BJ (cell line): Measurements from ENCODE around the gene RABGAP1. TPM values are rescaled to one million over a fixed set of nuclear protein-coding genes. Genes with fewer than 3 reads are reported as not detected.
A peak's percentile ranks its signal among the peaks of the same experiment; 100 is the strongest.

Experiments used
- CTCF ChIA-PET: fragments of 350-600 bp; formaldehyde crosslinking; extraction: SDS; loops from one replicate; lab custom pipeline; 2021; ENCODE audit warnings: antibody characterized with exemption, inconsistent platforms; lab: Yijun Ruan, JAX
- POLR2A ChIA-PET: fragments of 300-600 bp; sonication (Branson Sonifier 250); formaldehyde crosslinking; extraction: SDS; loops from one replicate; lab custom pipeline; 2021; ENCODE audit warnings: antibody characterized with exemption; lab: Charles Lee
- DNase-seq: peaks from one replicate; pipeline ENCODE4 v3.0.0-alpha.2; 2011; ENCODE audit warnings: low read depth
- H3K27me3 ChIP-seq: 2 replicates; pipeline ENCODE4 v1.6.0; 2011; ENCODE audit warnings: low read length; ENCODE audit not compliant: control insufficient read depth, insufficient read depth
- H3K36me3 ChIP-seq: 2 replicates; pipeline ENCODE4 v1.5.1; 2011; ENCODE audit warnings: low read length; ENCODE audit not compliant: control insufficient read depth, insufficient read depth
- H3K4me3 ChIP-seq: 2 replicates; pipeline ENCODE4 v1.5.1; 2011; ENCODE audit warnings: low read depth, mild to moderate bottlenecking, control low read depth, low read length
- polyA plus RNA-seq: library from polyadenylated mRNA; depleted of rRNA; stranded (reverse); fragments of >200 nt; gene quantifications from 2 replicates; pipeline ENCODE4 v1.2.3, GENCODE V29; 2011
- TF ChIP-seq, protein P1 (sequence below): IDR thresholded peaks from 2 replicates; pipeline ENCODE4 v1.5.1; 2011; ENCODE audit warnings: low read depth, mild to moderate bottlenecking, control low read depth, inconsistent platforms, low read length, moderate library complexity; ENCODE audit not compliant: insufficient read depth

The RABGAP1 gene
- polyA plus RNA-seq, 1 experiment: 30.8 TPM

GRCh38 chr9:123098096-123098459 is 157.3 kb downstream of the RABGAP1 start:
- Histone ChIP-seq H3K36me3 (peaks cover 16% of the 10 kb centered on the region), H3K27me3 (no peaks in the 10 kb centered on the region), H3K4me3 (no peak overlapping the region)
- TF ChIP-seq, protein P1, sequence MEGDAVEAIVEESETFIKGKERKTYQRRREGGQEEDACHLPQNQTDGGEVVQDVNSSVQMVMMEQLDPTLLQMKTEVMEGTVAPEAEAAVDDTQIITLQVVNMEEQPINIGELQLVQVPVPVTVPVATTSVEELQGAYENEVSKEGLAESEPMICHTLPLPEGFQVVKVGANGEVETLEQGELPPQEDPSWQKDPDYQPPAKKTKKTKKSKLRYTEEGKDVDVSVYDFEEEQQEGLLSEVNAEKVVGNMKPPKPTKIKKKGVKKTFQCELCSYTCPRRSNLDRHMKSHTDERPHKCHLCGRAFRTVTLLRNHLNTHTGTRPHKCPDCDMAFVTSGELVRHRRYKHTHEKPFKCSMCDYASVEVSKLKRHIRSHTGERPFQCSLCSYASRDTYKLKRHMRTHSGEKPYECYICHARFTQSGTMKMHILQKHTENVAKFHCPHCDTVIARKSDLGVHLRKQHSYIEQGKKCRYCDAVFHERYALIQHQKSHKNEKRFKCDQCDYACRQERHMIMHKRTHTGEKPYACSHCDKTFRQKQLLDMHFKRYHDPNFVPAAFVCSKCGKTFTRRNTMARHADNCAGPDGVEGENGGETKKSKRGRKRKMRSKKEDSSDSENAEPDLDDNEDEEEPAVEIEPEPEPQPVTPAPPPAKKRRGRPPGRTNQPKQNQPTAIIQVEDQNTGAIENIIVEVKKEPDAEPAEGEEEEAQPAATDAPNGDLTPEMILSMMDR: no peak
- POLR2A ChIA-PET: no interaction called here
- DNase-seq: no peak
- CTCF ChIA-PET: interaction anchor here (1.8 to 2.0 kb wide), 2 partner anchors 251 to 256 kb away, joined by 5 read pairs; no protein-coding TSS in a partner anchor

DNA sequence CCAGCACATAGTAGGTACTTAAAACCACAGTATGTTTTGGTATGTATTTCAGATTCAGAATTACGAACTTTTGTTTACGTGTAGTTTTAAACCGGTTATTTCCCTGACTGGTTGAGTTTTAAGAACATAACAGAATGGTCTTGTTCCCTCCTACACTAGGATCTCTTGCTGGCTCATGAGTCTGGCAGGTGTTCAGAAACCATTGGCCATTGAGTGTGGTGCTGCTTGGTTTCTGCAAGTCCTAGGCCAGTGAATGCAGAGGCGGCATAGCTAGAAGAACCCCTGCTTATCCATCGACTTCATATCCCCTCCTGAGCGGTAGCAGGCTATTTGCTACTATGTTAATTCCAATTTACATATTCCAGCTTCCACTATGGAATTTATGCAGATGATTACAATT is 158.2 kb downstream of the RABGAP1 start:
- ChIA-PET CTCF (interaction anchor here (2.0 kb wide), 1 partner anchor 250 kb away, joined by 5 read pairs; no protein-coding TSS in a partner anchor), POLR2A (no interaction called here)
- peaks cover 13% of the 10 kb centered on the region for H3K36me3 ChIP-seq

DNA sequence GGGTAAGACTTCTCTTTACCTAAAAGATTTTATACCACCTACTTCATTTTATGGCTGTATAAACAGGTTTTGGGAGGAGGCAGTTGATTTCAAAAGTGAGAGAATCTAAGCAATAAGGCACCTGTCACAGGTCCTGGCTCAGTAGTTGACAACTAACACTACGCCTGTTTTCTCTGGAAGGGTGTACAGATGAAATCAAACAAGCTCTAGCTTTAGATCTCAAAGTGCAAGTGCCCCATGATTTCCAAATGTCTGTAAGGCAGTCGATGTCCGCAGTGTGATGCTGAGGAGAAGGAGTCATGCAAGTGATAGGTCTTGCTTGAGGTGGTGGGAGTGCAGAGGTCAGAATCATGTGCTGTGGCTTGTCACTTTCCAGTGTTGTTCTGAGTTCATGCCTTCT is 158.7 kb downstream of the RABGAP1 start:
- no peak for DNase-seq
- H3K36me3 ChIP-seq: peaks cover 13% of the 10 kb centered on the region
- ChIA-PET CTCF (interaction anchor here (2.0 to 4.9 kb wide), 2 partner anchors 8 to 250 kb away, joined by 5 to 32 read pairs; no protein-coding TSS in a partner anchor), POLR2A (no interaction called here)
- H3K27me3 ChIP-seq: no peaks in the 10 kb centered on the region
- H3K4me3 ChIP-seq: no peak overlapping the region
- TF ChIP-seq, protein P1: no peak

More for the DNA sequence above, 158.2 kb downstream of the RABGAP1 start:
- H3K27me3 ChIP-seq: no peaks in the 10 kb centered on the region
- no peak overlapping the region for H3K4me3 ChIP-seq
- DNase-seq: no peak
- TF ChIP-seq, protein P1: no peak

GRCh38 chr9:123102375-123103113 is 161.7 kb downstream of the RABGAP1 start:
- POLR2A ChIA-PET: no interaction called here

GRCh38 chr9:123104807-123105206 is 164.0 kb downstream of the RABGAP1 start:
- TF ChIP-seq, protein P1: no peak
- ChIA-PET POLR2A (no interaction called here), CTCF (interaction anchor here (1.8 kb wide), 1 partner anchor 250 kb away, joined by 5 read pairs; no protein-coding TSS in a partner anchor)
- peaks cover 18% of the 10 kb centered on the region for H3K36me3 ChIP-seq
- no peak for DNase-seq
- no peak overlapping the region for H3K4me3 ChIP-seq
- no peaks in the 10 kb centered on the region for H3K27me3 ChIP-seq

More at GRCh38 chr9:123102375-123103113, 161.7 kb downstream of the RABGAP1 start:
- TF ChIP-seq, protein P1: peak; percentile 33; the same call in 1 of the 2 replicates
- CTCF ChIA-PET: interaction anchor here (1.0 to 4.9 kb wide), 10 partner anchors 11 to 251 kb away, joined by 3 to 32 read pairs (median 6); no protein-coding TSS in a partner anchor
- Histone ChIP-seq H3K36me3 (peaks cover 18% of the 10 kb centered on the region), H3K27me3 (no peaks in the 10 kb centered on the region), H3K4me3 (no peak overlapping the region)
- no peak for DNase-seq
